ENCODE data around the gene RBKS. TPM values are rescaled to one million over a fixed set of nuclear protein-coding genes. Genes with fewer than 3 reads are reported as not detected.

The RBKS gene
- total RNA-seq, 2 experiments from 2014 or later, result 2.6 to 3.0 TPM

GRCh38 chr2:27856956-27857355 lies 33.2 kb downstream of the RBKS start:
- CTCF ChIA-PET, result no interaction called here

DNA sequence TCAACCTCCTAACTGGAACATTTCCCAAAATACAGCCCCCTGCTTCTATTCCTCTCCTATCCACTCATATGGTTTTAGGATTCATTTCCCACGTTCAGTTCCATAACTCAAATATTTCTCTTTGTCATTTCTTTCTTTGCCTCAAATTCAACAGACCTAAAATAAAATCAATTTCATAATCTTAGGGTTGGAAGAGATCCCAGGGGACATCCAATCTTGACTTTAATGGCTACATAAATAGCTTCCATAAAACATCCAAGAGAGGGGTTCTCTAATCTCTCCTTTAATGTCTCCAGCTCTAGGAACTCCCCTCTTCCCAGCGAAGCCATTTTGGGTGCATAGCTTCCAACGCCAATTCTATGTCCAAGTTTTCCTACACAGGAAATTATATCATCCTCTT lies 33.8 kb downstream of the RBKS start:
- ATAC-seq (ENCODE audit: poor library complexity) (no peak), DNase-seq (no peak)
- Mint-ChIP-seq H3K27me3 (no peaks in the 10 kb centered on the region), H3K4me1 (ENCODE audit: low read depth) (no peaks in the 10 kb centered on the region), H3K27ac (no peak overlapping the region), H3K4me3 (no peak overlapping the region), H3K9me3 (peaks cover 2% of the 10 kb centered on the region), H3K36me3 (ENCODE audit: low read depth) (peaks cover 12% of the 10 kb centered on the region)
- TF ChIP-seq CTCF (IDR thresholded peaks at IDR 0.05), result no peak
- Histone ChIP-seq H3K4me1 (ENCODE audit: insufficient read depth, low read length) (no peaks in the 10 kb centered on the region), H3K9me3 (ENCODE audit: control insufficient read depth in 1 of 2, insufficient read depth in 1 of 2, low read length in 2 of 2) (peaks cover 0 to 10% of the 10 kb centered on the region in 2 experiments), H3K27ac (ENCODE audit: low read depth in 1 of 2, low read length in 2 of 2) (no peak overlapping the region), H3K36me3 (ENCODE audit: insufficient read depth, low read length) (no peaks in the 10 kb centered on the region), H3K27me3 (ENCODE audit: control insufficient read depth in 1 of 2, insufficient read depth in 2 of 2, low read length in 2 of 2) (no peaks in the 10 kb centered on the region), H3K4me3 (ENCODE audit: low read length) (no peak overlapping the region)
- intact Hi-C loops (cut with DNase I, micrococcal nuclease), result no loop called here
- ChIA-PET CTCF (no interaction called here), POLR2A (interaction anchor here (0.7 kb wide), 1 partner anchor 222 kb away, joined by 3 read pairs; no protein-coding TSS in a partner anchor)

More at GRCh38 chr2:27856956-27857355, 33.2 kb downstream of the RBKS start:
- no peak overlapping the region for H3K27ac ChIP-seq (ENCODE audit: low read depth in 1 of 2, low read length in 2 of 2)
- ATAC-seq (ENCODE audit: poor library complexity) (no peak), DNase-seq (no peak)
- Mint-ChIP-seq H3K4me1 (ENCODE audit: low read depth) (no peaks in the 10 kb centered on the region), H3K27ac (no peak overlapping the region), H3K27me3 (no peaks in the 10 kb centered on the region), H3K4me3 (no peak overlapping the region), H3K36me3 (ENCODE audit: low read depth) (peaks cover 12% of the 10 kb centered on the region), H3K9me3 (peaks cover 2% of the 10 kb centered on the region)
- H3K36me3 ChIP-seq (ENCODE audit: insufficient read depth, low read length), result no peaks in the 10 kb centered on the region
- TF ChIP-seq CTCF (IDR thresholded peaks at IDR 0.05), result no peak
- POLR2A ChIA-PET, result interaction anchor here (0.7 kb wide), 1 partner anchor 221 kb away, joined by 3 read pairs; no protein-coding TSS in a partner anchor
- H3K4me1 ChIP-seq (ENCODE audit: insufficient read depth, low read length), result no peaks in the 10 kb centered on the region
- no peak overlapping the region for H3K4me3 ChIP-seq (ENCODE audit: low read length)
- H3K27me3 ChIP-seq (ENCODE audit: control insufficient read depth in 1 of 2, insufficient read depth in 2 of 2, low read length in 2 of 2), result no peaks in the 10 kb centered on the region
- intact Hi-C loops (cut with DNase I, micrococcal nuclease), result no loop called here
- H3K9me3 ChIP-seq (ENCODE audit: control insufficient read depth in 1 of 2, insufficient read depth in 1 of 2, low read length in 2 of 2), result peaks cover 0 to 10% of the 10 kb centered on the region in 2 experiments

- Histone ChIP-seq H3K36me3 (ENCODE audit: insufficient read depth, low read length) (no peaks in the 10 kb centered on the region), H3K4me3 (ENCODE audit: low read length) (no peak overlapping the region), H3K4me1 (ENCODE audit: insufficient read depth, low read length) (no peaks in the 10 kb centered on the region), H3K27me3 (ENCODE audit: control insufficient read depth in 1 of 2, insufficient read depth in 2 of 2, low read length in 2 of 2) (no peaks in the 10 kb centered on the region), H3K27ac (ENCODE audit: low read depth in 1 of 2, low read length in 2 of 2) (no peak overlapping the region), H3K9me3 (ENCODE audit: control insufficient read depth in 1 of 2, insufficient read depth in 1 of 2, low read length in 2 of 2) (peaks cover 0 to 10% of the 10 kb centered on the region in 2 experiments)
- ChIA-PET POLR2A (no interaction called here), CTCF (no interaction called here)
- intact Hi-C loops (cut with DNase I, micrococcal nuclease), result no loop called here
- no peak for TF ChIP-seq CTCF (IDR thresholded peaks at IDR 0.05)
- DNase-seq, result no peak
- no peaks in the 10 kb centered on the region for H3K4me1 Mint-ChIP-seq (ENCODE audit: low read depth)
- no peak overlapping the region for H3K4me3 Mint-ChIP-seq
- no peak overlapping the region for H3K27ac Mint-ChIP-seq
- no peaks in the 10 kb centered on the region for H3K27me3 Mint-ChIP-seq
- no peak for ATAC-seq (ENCODE audit: poor library complexity)
- peaks cover 2% of the 10 kb centered on the region for H3K9me3 Mint-ChIP-seq
- H3K36me3 Mint-ChIP-seq (ENCODE audit: low read depth), result peaks cover 12% of the 10 kb centered on the region
These were observed 34.7 kb downstream of the RBKS start for GRCh38 chr2:27855476-27855875.

Measured in CD4-positive, alpha-beta T cell (primary cell).